ENCODE results near the gene POT1.

The POT1 gene

GRCh38 chr7:124909808-124910207, 19.8 kb downstream of the POT1 start:
- DNase-seq, result no peak

- no peak for DNase-seq
Observed at GRCh38 chr7:124908259-124908658, 21.4 kb downstream of the POT1 start.

GRCh38 chr7:124907490-124907889, 22.1 kb downstream of the POT1 start:
- DNase-seq, result no peak

- no peak for DNase-seq
Observed at GRCh38 chr7:124898531-124898930, 31.1 kb downstream of the POT1 start.

- no peak for DNase-seq
Observed at GRCh38 chr7:124896001-124896400, 33.6 kb downstream of the POT1 start.

- DNase-seq, result no peak
Observed at GRCh38 chr7:124893140-124893827, 36.3 kb downstream of the POT1 start.

- DNase-seq, result no peak
Observed at GRCh38 chr7:124887247-124887646, 42.4 kb downstream of the POT1 start.

- DNase-seq, result no peak
Observed at GRCh38 chr7:124881981-124882380, 47.6 kb downstream of the POT1 start.

GRCh38 chr7:124879771-124880170, 49.9 kb downstream of the POT1 start:
- no peak for DNase-seq

- DNase-seq, result no peak
Observed at GRCh38 chr7:124879103-124879502, 50.5 kb downstream of the POT1 start.

- no peak for DNase-seq
Observed at GRCh38 chr7:124874644-124875163, 54.9 kb downstream of the POT1 start.

GRCh38 chr7:124857672-124858235, 71.9 kb downstream of the POT1 start:
- DNase-seq, result no peak

GRCh38 chr7:124856299-124856888, 73.2 kb downstream of the POT1 start:
- no peak for DNase-seq

GRCh38 chr7:124843336-124843735, 86.3 kb downstream of the POT1 start:
- no peak for DNase-seq

GRCh38 chr7:124840435-124840834, 89.2 kb downstream of the POT1 start:
- DNase-seq, result no peak

- no peak for DNase-seq
Observed at GRCh38 chr7:124839687-124840086, 89.9 kb downstream of the POT1 start.

- no peak for DNase-seq
Observed at GRCh38 chr7:124836173-124836572, 93.5 kb downstream of the POT1 start.

GRCh38 chr7:124818807-124819206, 110.8 kb downstream of the POT1 start:
- no peak for DNase-seq

GRCh38 chr7:124813994-124814798, 115.4 kb downstream of the POT1 start:
- DNase-seq, result no peak

GRCh38 chr7:124812764-124813163, 116.9 kb downstream of the POT1 start:
- no peak for DNase-seq

- DNase-seq, result no peak
Observed at GRCh38 chr7:124811341-124811740, 118.3 kb downstream of the POT1 start.

- DNase-seq, result no peak
Observed at GRCh38 chr7:124810605-124811004, 119.0 kb downstream of the POT1 start.

- no peak for DNase-seq
Observed at GRCh38 chr7:124808206-124808605, 121.4 kb downstream of the POT1 start.
